Left lung (tissue), 10 donors: Measurements from ENCODE around the gene CALHM3. TPM values are rescaled to one million over a fixed set of nuclear protein-coding genes. Genes with fewer than 3 reads are reported as not detected.
A peak's percentile ranks its signal among the peaks of the same experiment; 100 is the strongest.
"Not testable (repeated sequence)": the region's sequence is repeated elsewhere in the genome, so short reads cannot be mapped to it uniquely, and the experiment has no call there.

Source experiments
- ATAC-seq: fragments of 200-7000 bp; cut with Tn5 transposase; one replicate; pipeline ENCODE4 v1.9.1; 2020; ENCODE audit warnings: moderate library complexity
- DNase-seq, 4 donors: peaks; one replicate each; pipeline ENCODE4 v3.0.0-alpha.2; 2013 to 2020
- H3K27ac ChIP-seq, 2 donors: fragments of 200-600 bp; sonication (generic) in 1 of 2; one replicate each; pipeline versions ENCODE4 v1.5.0 to v1.8.0; 2020 to 2021
- H3K27me3 ChIP-seq, 2 donors: fragments of 200-600 bp; sonication (generic) in 1 of 2; one replicate each; pipeline versions ENCODE4 v1.5.0 to v1.8.0; 2020 to 2021
- H3K36me3 ChIP-seq, 2 donors: fragments of 200-600 bp; sonication (generic) in 1 of 2; one replicate each; pipeline versions ENCODE4 v1.5.0 to v1.8.0; 2020 to 2021
- H3K4me1 ChIP-seq, 2 donors: fragments of 200-600 bp; one replicate each; pipeline ENCODE4 v1.8.0; 2021
- H3K4me3 ChIP-seq, 2 donors: fragments of 200-600 bp; sonication (generic) in 1 of 2; one replicate each; pipeline versions ENCODE4 v1.5.0 to v1.8.0; 2020 to 2021; ENCODE audit warnings: mild to moderate bottlenecking in 1 of 2
- H3K9me3 ChIP-seq, 2 donors: fragments of 200-600 bp; sonication (generic) in 1 of 2; one replicate each; pipeline versions ENCODE4 v1.5.0 to v1.8.0; 2020 to 2021
- CTCF ChIP-seq, 2 donors: fragments of 200-600 bp; sonication (generic) in 1 of 2; IDR thresholded peaks; one replicate each; pipeline versions ENCODE4 v1.5.0 to v1.8.0; 2021; ENCODE audit warnings: antibody characterized with exemption in 2 of 2
- intact Hi-C, 2 donors: fragments of 100-400 bp; cut with DNase I; formaldehyde crosslinking; loops; one replicate each; pipeline versions ENCODE4 v1.11.2 to v1.14.2; 2022
- polyA plus RNA-seq, 6 donors: library from polyadenylated mRNA; unstranded; fragments of 120-200 nt; gene quantifications; one replicate each; pipeline ENCODE4 v1.2.1, GENCODE V29; 2013; ENCODE audit not compliant: insufficient read length in 6 of 6
- total RNA-seq, 2 donors: library from RNA; stranded (reverse); fragmentation: NEBNext Ultra II Directional; extraction: Animal tissue kit (Norgen Biotek cat#: 25700); gene quantifications; one replicate each; pipeline ENCODE4 v1.2.1, GENCODE V29; 2021
- donor health status: DM: no; HTN: yes; CAD: no.
- donor health status: DM: no; HTN: no; CAD: no.

CALHM3 gene
- total and polyA plus RNA-seq, 8 donors, result 0.16 TPM; not detected in 7

DNA sequence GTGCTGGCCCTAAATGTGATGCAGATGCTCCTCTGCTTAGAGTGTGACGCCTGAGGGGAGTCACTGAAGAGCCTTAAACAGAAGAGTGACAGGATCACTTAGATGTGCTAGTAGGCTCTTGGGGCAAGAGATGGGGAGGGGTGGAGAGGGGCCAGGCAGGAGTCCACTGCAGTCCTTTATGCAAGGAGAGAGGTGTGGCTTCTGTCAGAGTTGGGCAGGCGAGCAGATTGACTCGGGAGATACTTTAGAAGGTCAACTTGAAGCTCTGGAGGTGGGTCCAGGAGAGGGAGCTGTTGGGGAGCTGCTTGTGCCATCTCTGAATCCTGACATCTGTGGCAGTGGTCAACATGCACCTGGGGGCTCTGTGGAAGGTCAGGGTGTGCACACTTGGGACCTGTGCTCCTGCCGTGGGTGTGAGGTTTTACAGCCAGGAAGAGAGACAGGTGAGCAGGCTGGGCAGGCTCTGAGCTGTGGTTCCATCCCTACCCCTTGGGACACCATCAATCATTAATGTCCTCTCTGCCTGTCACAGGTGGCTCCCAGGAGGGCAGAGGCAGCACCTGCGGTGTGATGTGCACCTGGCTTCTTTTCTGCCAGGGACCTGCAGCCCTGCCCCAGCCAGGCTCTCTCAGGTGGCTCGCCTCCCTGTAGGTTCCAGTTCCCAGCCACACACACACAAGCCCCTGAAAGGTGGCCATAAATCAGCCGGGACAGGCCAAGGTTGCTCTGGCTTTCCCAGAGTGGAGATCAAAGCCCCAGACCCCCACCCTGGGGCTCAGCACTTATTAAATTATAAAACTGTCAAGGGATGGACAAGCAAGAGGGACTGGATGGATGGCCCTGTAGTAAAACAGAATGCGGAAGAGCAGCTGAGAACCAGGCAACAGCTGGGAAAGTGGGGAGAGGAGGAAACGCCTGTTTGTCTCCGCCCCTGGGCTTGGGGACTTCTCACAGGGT lies 28.5 kb upstream of the CALHM3 start:
- Histone ChIP-seq H3K4me1 (no peaks in the 10 kb centered on the region), H3K9me3 (no peaks in the 10 kb centered on the region), H3K36me3 (no peaks in the 10 kb centered on the region), H3K27me3 (peaks cover 0 to 21% of the 10 kb centered on the region in 2 donors), H3K27ac (no peak overlapping the region), H3K4me3 (no peak overlapping the region)
- TF ChIP-seq CTCF (IDR thresholded peaks at IDR 0.05), result no peak
- no peak for ATAC-seq
- DNase-seq, result no peak
- intact Hi-C loops, result no loop called here

DNA sequence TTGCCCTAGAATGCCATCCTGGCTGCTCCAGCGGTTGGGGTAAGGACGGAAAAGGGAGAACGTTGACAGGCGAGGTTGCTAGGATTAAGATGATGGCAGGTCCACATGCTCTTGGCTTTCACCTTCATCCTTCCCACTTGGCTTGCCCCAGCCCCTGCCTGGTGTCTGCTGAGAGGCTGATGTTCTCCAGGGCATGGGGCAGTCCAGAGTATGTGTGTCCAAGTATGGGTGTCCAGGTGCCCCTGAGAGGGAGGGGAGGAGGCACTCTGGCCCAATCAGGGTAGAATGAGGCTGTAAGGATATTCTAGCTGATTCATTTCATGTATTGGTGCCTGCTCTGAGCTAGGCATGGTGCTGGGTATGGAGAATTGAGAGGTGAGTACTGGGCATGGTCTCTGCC lies 27.0 kb upstream of the CALHM3 start:
- H3K36me3 ChIP-seq, result no peaks in the 10 kb centered on the region
- intact Hi-C loops, result no loop called here
- no peaks in the 10 kb centered on the region for H3K4me1 ChIP-seq
- no peak overlapping the region for H3K27ac ChIP-seq
- H3K4me3 ChIP-seq, result no peak overlapping the region
- no peak for TF ChIP-seq CTCF (IDR thresholded peaks at IDR 0.05)
- peaks cover 0 to 22% of the 10 kb centered on the region in 2 donors for H3K27me3 ChIP-seq
- ATAC-seq (no peak), DNase-seq (no peak)
- no peaks in the 10 kb centered on the region for H3K9me3 ChIP-seq

DNA sequence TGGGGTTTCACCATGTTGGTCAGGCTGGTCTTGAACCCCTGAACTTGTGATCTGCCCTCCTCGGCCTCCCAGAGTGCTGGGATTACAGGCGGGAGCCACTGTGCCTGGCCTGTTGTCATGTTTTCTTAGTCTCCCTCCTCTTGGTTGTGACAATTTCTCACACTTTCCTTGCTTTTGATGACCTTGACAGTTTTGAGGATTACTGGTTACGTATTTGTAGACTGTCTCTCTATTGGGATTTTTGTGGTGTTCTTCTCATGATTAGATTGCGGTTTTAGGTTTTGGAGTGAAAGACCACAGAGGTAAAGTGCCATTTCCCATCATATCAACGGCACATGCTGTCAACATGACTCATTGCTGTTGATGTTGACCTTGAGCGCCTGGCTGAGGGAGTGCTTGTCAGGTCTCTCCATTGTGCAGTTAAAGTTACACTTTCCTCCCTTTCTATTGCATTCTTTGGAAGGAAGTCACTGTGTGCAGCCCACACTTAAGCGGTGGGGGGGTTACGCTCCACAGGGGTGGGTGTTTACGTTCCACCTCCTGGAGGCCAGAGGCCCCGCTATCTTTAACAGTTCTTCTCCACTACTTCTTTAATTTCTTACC lies 25.2 kb upstream of the CALHM3 start:
- TF ChIP-seq CTCF (IDR thresholded peaks at IDR 0.05), result no peak
- intact Hi-C loops, result no loop called here
- Histone ChIP-seq H3K27ac (no peak overlapping the region), H3K4me1 (no peaks in the 10 kb centered on the region), H3K9me3 (no peaks in the 10 kb centered on the region), H3K4me3 (no peak overlapping the region), H3K36me3 (no peaks in the 10 kb centered on the region), H3K27me3 (peaks cover 0 to 36% of the 10 kb centered on the region in 2 donors)
- no peak for DNase-seq
- peak; percentile 81 for ATAC-seq

DNA sequence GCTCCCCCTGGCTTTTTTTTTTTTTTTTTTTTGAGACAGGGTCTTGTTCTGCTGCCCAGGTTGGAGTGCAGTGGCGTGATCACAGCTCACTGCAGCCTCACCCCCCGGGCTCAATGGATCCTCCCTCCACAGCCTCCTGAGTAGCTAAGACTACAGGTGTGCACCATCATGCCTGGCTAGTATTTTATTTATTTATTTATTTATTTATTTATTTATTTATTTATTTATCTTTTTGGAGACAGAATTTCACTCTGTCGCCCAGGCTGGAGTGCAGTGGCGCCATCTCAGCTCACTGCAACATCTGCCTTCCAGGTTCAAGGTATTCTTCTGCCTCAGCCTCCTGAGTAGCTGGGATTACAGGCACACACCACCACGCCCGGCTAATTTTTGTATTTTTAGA lies 24.7 kb upstream of the CALHM3 start:
- ATAC-seq, H3K4me1 ChIP-seq, intact Hi-C loops, H3K36me3 ChIP-seq, H3K27ac ChIP-seq, H3K4me3 ChIP-seq, DNase-seq, H3K9me3 ChIP-seq: not testable (repeated sequence)
- H3K27me3 ChIP-seq, result peaks cover 0 to 36% of the 10 kb centered on the region in 2 donors

DNA sequence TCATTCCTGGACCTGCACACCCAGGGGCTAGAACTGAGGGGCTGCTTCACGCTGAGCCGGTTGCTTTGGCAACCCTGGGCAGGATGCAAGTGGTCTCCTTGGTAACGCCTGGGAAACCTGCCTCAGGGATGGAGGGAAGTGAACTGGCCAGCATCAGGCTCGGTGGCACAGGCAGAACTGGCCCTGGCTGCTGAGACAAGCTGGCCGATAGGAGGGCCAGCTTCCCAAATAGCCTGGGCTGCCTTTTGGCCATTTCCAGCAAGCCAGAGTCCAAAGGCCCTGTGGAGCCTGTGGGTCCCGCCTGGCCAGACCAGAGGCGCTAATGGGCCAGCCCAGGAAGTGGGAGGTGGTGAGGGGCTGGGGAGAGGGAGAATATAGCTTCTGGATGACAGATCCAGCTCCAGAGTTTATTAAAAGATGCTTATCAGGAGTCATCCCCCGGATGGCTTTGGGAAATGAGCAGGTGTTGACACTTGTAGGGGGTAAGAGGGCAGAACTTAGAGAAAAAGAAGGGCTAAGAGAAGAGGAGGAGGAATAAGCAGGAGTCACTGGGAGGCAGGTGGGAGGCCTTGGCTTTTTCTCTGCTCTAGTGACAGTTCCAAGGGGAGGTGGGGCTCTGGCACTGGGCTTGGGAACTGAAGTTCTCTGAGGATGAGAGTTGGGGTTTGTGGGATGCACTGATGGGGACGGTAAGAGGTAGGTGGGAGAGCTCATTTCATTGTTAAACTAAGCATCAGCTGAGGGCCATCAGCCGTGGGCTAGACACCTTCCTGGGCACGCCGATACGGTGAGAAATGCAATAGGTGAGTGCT lies 24.0 kb upstream of the CALHM3 start:
- DNase-seq, result no peak
- Histone ChIP-seq H3K27ac (no peak overlapping the region), H3K4me3 (no peak overlapping the region), H3K9me3 (no peaks in the 10 kb centered on the region), H3K36me3 (no peaks in the 10 kb centered on the region), H3K4me1 (no peaks in the 10 kb centered on the region), H3K27me3 (peaks cover 0 to 36% of the 10 kb centered on the region in 2 donors)
- no peak for TF ChIP-seq CTCF (IDR thresholded peaks at IDR 0.05)
- no peak for ATAC-seq
- intact Hi-C loops, result no loop called here
